ENCODE data around the gene LGR4. TPM values are rescaled to one million over a fixed set of nuclear protein-coding genes. Genes with fewer than 3 reads are reported as not detected.

LGR4 gene
- total RNA-seq, 1 donor = 56.1 TPM

DNA sequence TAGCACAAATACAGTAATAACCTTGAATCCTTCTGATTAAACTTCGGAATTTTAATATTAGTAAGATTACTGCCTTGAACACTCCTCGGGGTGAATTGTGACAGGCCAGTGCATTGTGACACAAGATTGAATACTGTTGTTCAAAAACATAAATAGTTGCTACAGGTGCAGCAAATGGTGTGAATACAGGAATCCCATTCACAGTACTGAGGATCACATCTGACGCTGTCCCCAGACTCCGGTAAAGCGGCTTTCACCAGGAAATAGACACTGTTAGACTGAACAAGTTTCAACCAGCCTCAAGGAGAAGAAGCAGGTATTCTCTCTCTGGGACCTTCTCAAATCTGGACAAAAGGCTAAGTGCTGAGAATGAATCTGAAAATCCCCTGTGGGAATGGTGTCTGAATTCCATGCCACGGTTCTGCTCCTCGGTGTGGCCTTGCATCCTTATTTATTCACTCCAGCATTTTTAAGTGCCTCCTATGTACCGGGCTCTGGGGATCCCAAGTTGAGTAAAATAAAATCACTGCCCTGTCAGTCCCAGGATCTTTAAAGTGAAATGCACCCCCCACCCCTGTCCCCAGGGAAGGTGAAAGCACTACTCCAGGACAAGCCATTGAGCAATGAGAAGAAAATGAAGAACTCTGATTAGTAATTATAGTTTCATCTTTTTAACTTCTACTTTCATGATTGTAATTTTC is 3.4 kb downstream of the LGR4 start:
- Histone ChIP-seq H4K20me1 (ENCODE audit: insufficient read depth, low read length) (peaks cover 17% of the 10 kb centered on the region), H3K4me1 (ENCODE audit: insufficient read depth, low read length) (peaks cover 59% of the 10 kb centered on the region), H3K9me3 (ENCODE audit: low read depth, low read length) (no peaks in the 10 kb centered on the region), H3K27me3 (ENCODE audit: insufficient read depth, low read length) (no peaks in the 10 kb centered on the region), H3K27ac (ENCODE audit: low read depth, low read length) (peak overlapping the region; percentile 89), H2AFZ (ENCODE audit: low read length) (no peak overlapping the region), H3K79me2 (ENCODE audit: insufficient read depth, low read length) (peaks cover 74% of the 10 kb centered on the region), H3K4me2 (ENCODE audit: insufficient read depth, low read length) (peak overlapping the region; percentile 87), H3K4me3 (ENCODE audit: insufficient read depth, low read length) (peak overlapping the region; percentile 88), H3K36me3 (ENCODE audit: insufficient read depth, low read length) (no peaks in the 10 kb centered on the region)
- no peak for DNase-seq (ENCODE audit: insufficient read length, low spot score, missing footprints)
- TF ChIP-seq, protein P1, sequence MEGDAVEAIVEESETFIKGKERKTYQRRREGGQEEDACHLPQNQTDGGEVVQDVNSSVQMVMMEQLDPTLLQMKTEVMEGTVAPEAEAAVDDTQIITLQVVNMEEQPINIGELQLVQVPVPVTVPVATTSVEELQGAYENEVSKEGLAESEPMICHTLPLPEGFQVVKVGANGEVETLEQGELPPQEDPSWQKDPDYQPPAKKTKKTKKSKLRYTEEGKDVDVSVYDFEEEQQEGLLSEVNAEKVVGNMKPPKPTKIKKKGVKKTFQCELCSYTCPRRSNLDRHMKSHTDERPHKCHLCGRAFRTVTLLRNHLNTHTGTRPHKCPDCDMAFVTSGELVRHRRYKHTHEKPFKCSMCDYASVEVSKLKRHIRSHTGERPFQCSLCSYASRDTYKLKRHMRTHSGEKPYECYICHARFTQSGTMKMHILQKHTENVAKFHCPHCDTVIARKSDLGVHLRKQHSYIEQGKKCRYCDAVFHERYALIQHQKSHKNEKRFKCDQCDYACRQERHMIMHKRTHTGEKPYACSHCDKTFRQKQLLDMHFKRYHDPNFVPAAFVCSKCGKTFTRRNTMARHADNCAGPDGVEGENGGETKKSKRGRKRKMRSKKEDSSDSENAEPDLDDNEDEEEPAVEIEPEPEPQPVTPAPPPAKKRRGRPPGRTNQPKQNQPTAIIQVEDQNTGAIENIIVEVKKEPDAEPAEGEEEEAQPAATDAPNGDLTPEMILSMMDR (IDR thresholded peaks at IDR 0.05; ENCODE audit: extremely low read depth, low read depth, low read length) = no peak

DNA sequence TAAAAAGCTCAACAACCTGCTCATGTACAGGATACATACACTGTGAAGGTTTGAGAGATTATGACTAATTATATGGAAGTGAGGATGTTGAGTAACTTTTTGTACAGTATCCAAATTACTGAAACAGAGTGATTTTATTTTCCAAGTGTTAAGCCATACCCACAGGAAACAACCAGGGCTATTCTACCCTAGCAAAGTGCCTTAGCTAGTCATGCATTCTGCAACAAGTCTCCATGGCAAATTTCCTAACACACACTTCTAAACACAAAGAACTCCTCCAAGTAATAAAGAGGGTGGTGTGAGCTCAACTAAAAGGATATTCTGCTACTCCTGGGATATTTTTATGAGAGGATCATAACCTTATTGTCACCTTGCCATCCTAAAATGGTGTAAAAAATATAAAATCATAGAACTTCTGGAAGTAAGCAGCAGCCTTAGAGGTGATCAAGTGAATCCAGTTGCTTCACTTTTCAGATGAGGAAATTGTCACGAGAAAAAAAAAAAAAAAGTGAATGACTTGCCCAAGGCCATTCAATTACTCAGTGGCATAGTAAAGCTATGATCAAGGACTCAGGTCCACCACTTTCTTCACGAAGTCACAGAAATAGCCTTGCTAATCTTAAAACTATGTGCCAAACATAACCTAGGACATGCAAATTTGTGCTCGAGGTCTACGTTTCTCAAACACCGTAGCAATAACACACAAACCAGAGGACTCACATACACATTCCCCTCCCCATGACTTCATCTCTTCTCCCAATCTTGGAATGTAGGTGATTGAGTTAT is 4.2 kb downstream of the LGR4 start:
- H2AFZ ChIP-seq (ENCODE audit: low read length) = no peak overlapping the region
- H3K79me2 ChIP-seq (ENCODE audit: insufficient read depth, low read length) = peaks cover 79% of the 10 kb centered on the region
- DNase-seq (ENCODE audit: insufficient read length, low spot score, missing footprints) = peak; percentile 80
- peaks cover 60% of the 10 kb centered on the region for H3K4me1 ChIP-seq (ENCODE audit: insufficient read depth, low read length)
- H3K4me3 ChIP-seq (ENCODE audit: insufficient read depth, low read length) = peak overlapping the region; percentile 88
- H4K20me1 ChIP-seq (ENCODE audit: insufficient read depth, low read length) = peaks cover 17% of the 10 kb centered on the region
- H3K9me3 ChIP-seq (ENCODE audit: low read depth, low read length) = no peaks in the 10 kb centered on the region
- peak overlapping the region; percentile 87 for H3K4me2 ChIP-seq (ENCODE audit: insufficient read depth, low read length)
- no peaks in the 10 kb centered on the region for H3K36me3 ChIP-seq (ENCODE audit: insufficient read depth, low read length)
- TF ChIP-seq, protein P1 (IDR thresholded peaks at IDR 0.05; ENCODE audit: extremely low read depth, low read depth, low read length) = no peak
- no peaks in the 10 kb centered on the region for H3K27me3 ChIP-seq (ENCODE audit: insufficient read depth, low read length)
- peak overlapping the region; percentile 89 for H3K27ac ChIP-seq (ENCODE audit: low read depth, low read length)

- TF ChIP-seq, protein P1 (IDR thresholded peaks at IDR 0.05; ENCODE audit: extremely low read depth, low read depth, low read length) = no peak
- Histone ChIP-seq H4K20me1 (ENCODE audit: insufficient read depth, low read length) (peaks cover 17% of the 10 kb centered on the region), H3K4me3 (ENCODE audit: insufficient read depth, low read length) (no peak overlapping the region), H3K36me3 (ENCODE audit: insufficient read depth, low read length) (no peaks in the 10 kb centered on the region), H3K79me2 (ENCODE audit: insufficient read depth, low read length) (peaks cover 88% of the 10 kb centered on the region), H3K27me3 (ENCODE audit: insufficient read depth, low read length) (no peaks in the 10 kb centered on the region), H2AFZ (ENCODE audit: low read length) (no peak overlapping the region), H3K4me2 (ENCODE audit: insufficient read depth, low read length) (no peak overlapping the region), H3K9me3 (ENCODE audit: low read depth, low read length) (no peaks in the 10 kb centered on the region), H3K27ac (ENCODE audit: low read depth, low read length) (peak overlapping the region; percentile 89), H3K4me1 (ENCODE audit: insufficient read depth, low read length) (peaks cover 60% of the 10 kb centered on the region)
- no peak for DNase-seq (ENCODE audit: insufficient read length, low spot score, missing footprints)
Observed at GRCh38 chr11:27467181-27467913, 5.2 kb downstream of the LGR4 start.
